Ramos (cell line): Measurements from ENCODE around the gene TBC1D23.
"Not testable (repeated sequence)": the region's sequence is repeated elsewhere in the genome, so short reads cannot be mapped to it uniquely, and the experiment has no call there.

Experiments
- in situ Hi-C: fragments of 300-500 bp; cut with MboI; formaldehyde crosslinking; loops from one replicate; pipeline ENCODE4 v1.14.3; 2022; ENCODE audit warnings: low sequenced_read_pairs; ENCODE audit not compliant: unreplicated experiment

TBC1D23 gene

GRCh38 chr3:100260685-100261484 lies at the start of gene TBC1D23:
Gene TBC1D23, plus strand, starts transcription at chr3:100260992. Its CDS starts 27 bp downstream, at chr3:100261019.
- in situ Hi-C loops, result no loop called here

- in situ Hi-C loops, result no loop called here
These were observed 46.8 kb upstream of the TBC1D23 start for GRCh38 chr3:100213891-100214573.

DNA sequence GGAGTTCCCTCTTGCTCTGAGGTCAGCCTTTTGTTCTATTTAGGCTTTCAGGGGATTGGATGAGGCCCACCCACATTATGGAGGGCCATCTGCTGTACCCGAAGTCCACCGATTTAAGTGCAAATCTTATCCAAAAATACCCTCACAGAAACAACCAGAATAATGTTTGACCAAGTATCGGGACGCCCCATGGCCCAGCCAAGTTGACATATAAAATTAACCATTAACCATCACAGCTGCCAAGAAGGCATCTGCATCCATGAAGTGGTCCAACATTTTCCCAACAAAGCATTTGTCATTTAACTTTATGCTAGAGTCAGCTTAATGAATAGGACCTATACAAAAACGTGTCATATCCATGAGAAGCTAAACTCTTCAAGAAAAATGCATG lies 46.2 kb upstream of the TBC1D23 start:
- in situ Hi-C loops, result no loop called here

GRCh38 chr3:100216713-100217112 lies 44.1 kb upstream of the TBC1D23 start:
- in situ Hi-C loops, result no loop called here

DNA sequence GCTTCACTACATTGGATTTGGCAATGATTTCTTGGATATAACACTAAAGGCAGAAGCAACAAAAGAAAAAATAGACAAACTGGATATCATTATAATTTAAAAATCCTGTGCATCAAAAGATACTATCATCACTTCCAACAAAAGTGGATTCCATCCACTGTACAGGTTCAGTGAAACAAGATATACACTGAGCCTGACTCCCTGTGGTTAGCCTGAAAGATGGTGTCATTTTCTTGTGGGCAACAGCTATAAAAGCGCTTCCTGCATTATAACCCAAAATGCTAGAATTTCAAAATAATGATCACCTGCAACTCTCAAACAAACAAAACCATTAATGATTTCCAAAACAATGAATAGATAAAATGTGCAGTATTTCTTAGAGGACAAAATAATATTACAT lies 39.6 kb upstream of the TBC1D23 start:
- in situ Hi-C loops, result no loop called here

DNA sequence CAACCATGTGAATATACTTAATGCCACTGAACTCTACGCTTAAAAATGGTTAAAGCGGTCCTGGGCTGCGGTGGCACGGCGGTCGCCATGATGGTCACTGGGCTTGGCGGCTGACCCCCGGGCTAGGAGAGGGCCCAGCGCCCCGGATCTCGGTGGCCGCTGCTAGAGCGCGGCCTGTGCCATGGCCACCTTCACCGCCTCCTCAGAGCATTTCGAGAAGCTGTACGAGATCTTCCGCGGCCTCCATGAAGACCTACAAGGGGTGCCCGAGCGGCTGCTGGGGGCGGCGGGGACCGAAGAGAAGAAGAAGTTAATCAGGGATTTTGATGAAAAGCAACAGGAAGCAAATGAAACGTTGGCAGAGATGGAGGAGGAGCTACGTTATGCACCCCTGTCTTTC lies 35.6 kb upstream of the TBC1D23 start:
- in situ Hi-C loops, result no loop called here

DNA sequence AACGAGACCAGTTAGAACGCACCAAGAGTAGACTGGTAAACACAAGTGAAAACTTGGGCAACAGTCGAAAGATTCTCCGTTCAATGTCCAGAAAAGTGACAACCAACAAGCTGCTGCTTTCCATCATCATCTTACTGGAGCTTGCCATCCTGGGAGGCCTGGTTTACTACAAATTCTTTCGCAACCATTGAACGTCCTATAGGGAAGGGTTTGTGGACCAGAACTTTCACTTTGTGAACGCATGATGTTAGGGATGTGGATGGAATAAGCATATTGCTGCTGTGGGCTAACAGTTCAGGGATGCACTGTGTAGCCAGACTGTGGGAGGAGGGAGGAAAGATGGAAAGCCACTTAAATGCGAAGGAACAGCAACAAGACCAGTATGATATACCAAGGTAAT lies 34.9 kb upstream of the TBC1D23 start:
- in situ Hi-C loops, result no loop called here

DNA sequence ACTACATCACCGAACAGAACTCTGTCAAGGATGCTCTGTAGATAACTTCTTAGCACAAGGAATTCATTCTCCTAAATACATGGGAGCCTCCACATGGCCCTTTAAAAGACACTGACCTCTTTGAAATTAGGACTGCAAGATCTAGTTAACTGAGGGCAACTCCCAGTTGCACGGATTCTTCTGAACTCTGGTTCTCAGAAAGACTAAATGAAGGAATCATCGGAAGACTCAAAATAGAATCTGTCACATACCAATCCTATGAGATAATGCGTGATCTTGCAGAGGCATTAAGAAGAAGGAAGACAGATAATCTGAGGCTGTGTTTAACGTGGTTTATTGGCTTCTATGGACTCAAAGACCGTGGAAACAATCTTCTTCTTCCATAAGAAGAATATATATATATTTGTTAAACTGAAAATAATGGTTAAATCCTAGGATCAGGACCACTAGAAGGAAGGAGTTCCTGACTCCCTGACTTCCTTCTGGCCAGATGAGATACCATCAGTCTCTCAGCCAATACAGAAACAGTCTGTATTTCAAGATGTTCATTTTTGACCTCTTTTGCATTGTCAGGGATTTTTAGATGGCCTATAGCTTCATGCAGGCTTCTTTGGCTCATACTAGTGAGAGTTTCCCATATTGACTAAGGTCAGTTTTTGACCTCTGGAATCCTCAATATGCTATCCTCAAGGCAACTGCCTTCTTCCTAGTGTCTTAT lies 33.9 kb upstream of the TBC1D23 start:
- in situ Hi-C loops, result no loop called here

- in situ Hi-C loops, result no loop called here
These were observed 33.3 kb upstream of the TBC1D23 start for GRCh38 chr3:100227511-100227921.

GRCh38 chr3:100228247-100228646 lies 32.5 kb upstream of the TBC1D23 start:
- in situ Hi-C loops, result no loop called here

- in situ Hi-C loops, result not testable (repeated sequence)
These were observed 31.6 kb upstream of the TBC1D23 start for GRCh38 chr3:100229188-100229587.

- in situ Hi-C loops, result no loop called here
These were observed 30.1 kb upstream of the TBC1D23 start for GRCh38 chr3:100230710-100231109.

- in situ Hi-C loops, result no loop called here
These were observed 29.1 kb upstream of the TBC1D23 start for GRCh38 chr3:100231668-100232067.

DNA sequence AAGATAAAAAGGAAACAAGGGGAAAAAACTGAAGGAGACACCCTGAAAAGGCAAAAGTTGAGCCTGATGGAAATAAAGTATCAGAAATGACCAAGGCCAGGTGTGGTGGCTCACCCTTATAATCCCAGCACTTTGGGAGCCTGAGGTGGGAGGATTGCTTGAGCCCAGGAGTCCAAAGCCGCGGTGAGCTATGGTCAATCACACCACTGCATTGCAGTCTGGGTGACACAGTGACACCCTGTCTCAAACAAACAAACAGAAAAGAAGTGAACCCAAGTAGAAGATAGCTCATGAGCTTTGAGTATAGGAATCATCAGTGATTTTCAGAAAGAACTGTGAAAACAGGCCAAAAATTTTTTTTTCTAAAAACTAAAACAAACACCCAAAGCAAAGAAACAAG lies 26.4 kb upstream of the TBC1D23 start:
- in situ Hi-C loops, result no loop called here

DNA sequence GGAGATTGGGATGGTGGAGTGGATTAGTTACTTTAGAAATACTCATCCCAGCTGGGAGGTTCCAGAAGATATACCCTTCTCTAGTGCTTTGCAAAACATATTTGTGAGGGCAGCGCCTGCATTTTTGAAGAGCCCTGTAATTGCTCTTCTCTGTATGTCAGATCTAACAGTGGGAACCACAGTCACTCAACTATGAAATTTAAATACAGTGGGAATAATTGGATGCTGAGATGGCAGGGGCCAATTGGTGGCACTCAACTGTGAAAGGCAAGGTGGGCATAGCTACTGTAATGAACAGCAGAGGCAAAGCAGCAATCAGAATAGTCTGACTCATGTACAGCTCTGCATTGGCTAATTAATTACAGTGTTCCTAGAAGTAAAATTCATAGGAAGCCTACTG lies 22.2 kb upstream of the TBC1D23 start:
- in situ Hi-C loops, result no loop called here

- in situ Hi-C loops, result not testable (repeated sequence)
These were observed 18.3 kb upstream of the TBC1D23 start for GRCh38 chr3:100242471-100242870.

DNA sequence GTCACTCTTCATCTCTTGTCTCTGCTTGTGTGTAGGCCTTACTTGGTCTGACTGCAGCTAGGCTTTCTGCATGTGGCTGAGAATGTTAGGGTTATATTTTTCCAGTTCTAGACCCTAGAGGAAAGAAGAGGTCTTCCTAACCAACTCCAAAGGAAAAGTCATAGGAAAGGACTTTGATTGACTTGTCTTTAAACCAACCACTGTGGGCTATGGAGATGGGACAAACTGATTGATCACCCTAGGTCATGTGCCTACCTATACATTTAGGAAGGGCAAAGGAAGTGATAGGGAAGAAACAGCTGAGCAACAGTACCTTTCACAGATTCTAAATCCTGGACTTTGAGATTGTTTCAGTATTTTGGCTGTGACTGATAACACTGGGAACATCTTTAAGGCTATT lies 16.5 kb upstream of the TBC1D23 start:
- in situ Hi-C loops, result no loop called here

DNA sequence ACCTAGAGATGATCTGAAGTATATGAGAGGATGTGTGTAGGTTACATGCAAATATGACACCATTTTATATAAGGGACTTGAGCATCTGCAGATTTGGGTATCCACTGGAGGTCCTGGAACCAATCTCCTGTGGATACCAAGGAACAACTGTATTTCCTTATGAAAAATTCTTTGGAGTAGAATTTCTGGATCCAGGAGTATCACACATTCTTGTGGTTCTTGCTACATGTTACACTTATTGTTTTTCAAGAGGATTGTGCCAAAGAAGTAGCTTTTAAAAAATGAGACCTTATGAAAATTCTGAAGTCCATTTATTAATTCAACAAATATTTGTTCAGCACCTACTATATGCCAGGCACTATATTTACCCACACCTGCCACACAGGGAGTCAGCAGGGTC lies 15.7 kb upstream of the TBC1D23 start:
- in situ Hi-C loops, result no loop called here

DNA sequence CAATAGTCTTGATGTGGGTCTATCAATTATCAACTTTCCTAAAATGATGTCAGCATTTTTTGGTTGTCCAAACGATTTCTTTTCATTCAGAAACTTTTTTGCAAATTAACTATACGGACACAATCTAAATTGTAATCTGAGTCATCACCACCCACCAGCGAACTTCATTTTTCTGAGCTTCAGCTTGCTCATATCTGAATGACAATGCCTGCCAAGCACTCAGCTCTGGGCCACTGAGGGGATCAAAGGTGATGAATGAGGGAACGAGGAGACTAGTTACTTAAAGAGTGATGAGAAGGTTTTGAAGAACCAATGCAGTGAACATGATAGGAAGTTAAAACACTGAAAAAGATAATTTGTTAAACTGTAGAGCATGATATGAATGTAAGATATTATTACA lies 14.9 kb upstream of the TBC1D23 start:
- in situ Hi-C loops, result no loop called here

- in situ Hi-C loops, result no loop called here
These were observed 13.8 kb upstream of the TBC1D23 start for GRCh38 chr3:100246999-100247398.

- in situ Hi-C loops, result loop anchor here (5.0 to 10.0 kb wide), 2 partner anchors 185 to 417 kb away; no protein-coding TSS in a partner anchor
These were observed 8.8 kb upstream of the TBC1D23 start for GRCh38 chr3:100252001-100252400.
